Measurements from ENCODE around the gene RNF157.

- TF ChIP-seq ZNF740 (CRISPR knock-in tag; IDR thresholded peaks at IDR 0.05) (no peak), RFX1 (IDR thresholded peaks at IDR 0.05) (no peak), IKZF1 (IDR thresholded peaks at IDR 0.05) (no peak), NONO (IDR thresholded peaks at IDR 0.05) (no peak), NONO (CRISPR knock-in tag; conservative IDR thresholded peaks at IDR 0.05) (no peak), ZBTB3 (CRISPR knock-in tag; IDR thresholded peaks at IDR 0.05; ENCODE audit: borderline replicate concordance, low read depth) (no peak)
Measured at GRCh38 chr17:76171706-76172105, 68.6 kb downstream of the RNF157 start.
